GM23338 (cell line): ENCODE results near the gene MAP3K7CL. TPM values are rescaled to one million over a fixed set of nuclear protein-coding genes. Genes with fewer than 3 reads are reported as not detected.
A peak's percentile ranks its signal among the peaks of the same experiment; 100 is the strongest.

Source experiments
- ATAC-seq: fragments of 200-7000 bp; cut with Tn5 transposase; 3 replicates; pipeline ENCODE4 v1.9.1; 2020
- DNase-seq: peaks from one replicate; pipeline ENCODE4 v3.0.0-alpha.2; 2015; ENCODE audit warnings: low spot score
- H2AFZ ChIP-seq: fragments of 200-600 bp; sonication (generic); 2 replicates; pipeline ENCODE4 v1.8.0; 2016; ENCODE audit warnings: antibody characterized with exemption, mild to moderate bottlenecking, moderate library complexity
- H3F3A ChIP-seq: fragments of 200-600 bp; sonication (generic); replicated peaks from 2 replicates; pipeline ENCODE4 v1.8.0; 2017; ENCODE audit warnings: antibody characterized with exemption, mixed run types, low read depth
- H3K27ac ChIP-seq: fragments of 200-600 bp; sonication (generic); 2 replicates; pipeline ENCODE4 v1.6.1; 2016; ENCODE audit warnings: low read depth
- H3K27me3 ChIP-seq: fragments of 200-600 bp; sonication (generic); 2 replicates; pipeline ENCODE4 v1.8.0; 2016; ENCODE audit warnings: mild to moderate bottlenecking, mixed run types, moderate library complexity; ENCODE audit not compliant: insufficient read depth
- H3K36me3 ChIP-seq: fragments of 200-600 bp; sonication (generic); 2 replicates; pipeline ENCODE4 v1.8.0; 2016; ENCODE audit warnings: mild to moderate bottlenecking; ENCODE audit not compliant: insufficient read depth
- H3K4me1 ChIP-seq: fragments of 200-600 bp; sonication (generic); 2 replicates; pipeline ENCODE4 v1.8.0; 2016; ENCODE audit warnings: mild to moderate bottlenecking, moderate library complexity; ENCODE audit not compliant: insufficient read depth
- H3K4me2 ChIP-seq: fragments of 200-600 bp; sonication (generic); 2 replicates; pipeline ENCODE4 v1.7.1; 2017; ENCODE audit warnings: mixed run types
- H3K4me3 ChIP-seq: fragments of 200-600 bp; sonication (generic); 2 replicates; pipeline ENCODE4 v1.6.1; 2016; ENCODE audit warnings: mixed run types
- H3K79me2 ChIP-seq: fragments of 200-600 bp; sonication (generic); replicated peaks from 2 replicates; pipeline ENCODE4 v1.8.0; 2017; ENCODE audit warnings: mild to moderate bottlenecking; ENCODE audit not compliant: insufficient read depth
- H3K9me2 ChIP-seq: fragments of 200-600 bp; sonication (generic); 2 replicates; pipeline ENCODE4 v1.8.0; 2017; ENCODE audit not compliant: insufficient read depth
- H4K20me1 ChIP-seq: fragments of 200-600 bp; sonication (generic); replicated peaks from 2 replicates; pipeline ENCODE4 v1.8.0; 2017; ENCODE audit warnings: mild to moderate bottlenecking; ENCODE audit not compliant: insufficient read depth
- H3K27ac Mint-ChIP-seq: 2 replicates; pipeline ENCODE4 v1.8.0; 2020; ENCODE audit warnings: inconsistent platforms, mild to moderate bottlenecking, moderate library complexity, mixed read lengths
- H3K27me3 Mint-ChIP-seq: 3 replicates; pipeline ENCODE4 v1.8.0; 2022; ENCODE audit warnings: low read depth, mild to moderate bottlenecking, moderate library complexity, mixed read lengths, inconsistent platforms; ENCODE audit not compliant: insufficient read depth, poor library complexity
- H3K36me3 Mint-ChIP-seq: 3 replicates; pipeline ENCODE4 v1.8.0; 2021; ENCODE audit warnings: low read depth, mild to moderate bottlenecking, inconsistent platforms, moderate library complexity, mixed read lengths
- H3K4me1 Mint-ChIP-seq: 3 replicates; pipeline ENCODE4 v1.8.0; 2020; ENCODE audit warnings: mild to moderate bottlenecking, inconsistent platforms, mixed read lengths
- H3K4me3 Mint-ChIP-seq: 3 replicates; pipeline ENCODE4 v1.8.0; 2021; ENCODE audit warnings: moderate library complexity, mild to moderate bottlenecking, inconsistent platforms, mixed read lengths
- H3K9me3 Mint-ChIP-seq: 3 replicates; pipeline ENCODE4 v1.8.0; 2020; ENCODE audit warnings: moderate library complexity, mild to moderate bottlenecking, inconsistent platforms, mixed read lengths
- EZH2phosphoT487 ChIP-seq: fragments of 200-600 bp; sonication (generic); IDR thresholded peaks from one replicate; pipeline ENCODE4 v1.8.1; 2018; ENCODE audit warnings: antibody characterized with exemption; ENCODE audit not compliant: unreplicated experiment
- POLR2AphosphoS5 ChIP-seq: IDR thresholded peaks from 2 replicates; pipeline ENCODE4 v1.6.1; 2016; ENCODE audit warnings: antibody characterized with exemption, low read depth
- ZNF114 ChIP-seq: fragments of 250-450 bp; sonication (Bioruptor Pico); IDR thresholded peaks from 2 replicates; pipeline ENCODE4 v1.5.0; 2020; ENCODE audit warnings: mild to moderate bottlenecking, moderate library complexity
- ZNF331 ChIP-seq: fragments of 250-450 bp; sonication (Bioruptor Pico); IDR thresholded peaks from 2 replicates; pipeline ENCODE4 v1.5.0; 2020; ENCODE audit warnings: low read depth, mild to moderate bottlenecking, moderate library complexity
- polyA plus RNA-seq: library from polyadenylated mRNA; unstranded; fragments of >200 nt; fragmentation: Nextera tagmentation; extraction: Ambion mirVana; gene quantifications from 2 replicates; pipeline ENCODE4 v1.2.1, GENCODE V29; 2016
- total RNA-seq: library from RNA; depleted of rRNA; stranded (reverse); fragments of >200 nt; shearing (Covaris generic); gene quantifications from 2 replicates; pipeline ENCODE4 v1.2.3, GENCODE V29; 2014
- TF ChIP-seq, protein P1 (sequence below): fragments of 250-450 bp; sonication (Bioruptor Pico); IDR thresholded peaks from 2 replicates; pipeline ENCODE4 v1.5.0; 2020; ENCODE audit warnings: mild to moderate bottlenecking, moderate library complexity
- TF ChIP-seq, protein P2 (sequence below): IDR thresholded peaks from 2 replicates; pipeline ENCODE4 v1.6.1; 2016; ENCODE audit warnings: antibody characterized with exemption
- TF ChIP-seq, protein P3 (sequence below): IDR thresholded peaks from one replicate; pipeline ENCODE4 v1.6.1; 2018; ENCODE audit warnings: antibody characterized with exemption; ENCODE audit not compliant: unreplicated experiment
- TF ChIP-seq, protein P4 (sequence below), 2 experiments: fragments of 200-600 bp in 1 of 2; sonication (generic) in 1 of 2; conservative IDR thresholded peaks; 2 replicates each; pipeline versions ENCODE4 v1.5.1 to v1.6.1; 2016 to 2017; ENCODE audit warnings: antibody characterized with exemption in 2 of 2, low read depth in 2 of 2, mild to moderate bottlenecking in 2 of 2, moderate library complexity in 1 of 2

Gene MAP3K7CL
- total and polyA plus RNA-seq, 2 experiments from 2014 or later: 2.4 to 3.6 TPM

DNA sequence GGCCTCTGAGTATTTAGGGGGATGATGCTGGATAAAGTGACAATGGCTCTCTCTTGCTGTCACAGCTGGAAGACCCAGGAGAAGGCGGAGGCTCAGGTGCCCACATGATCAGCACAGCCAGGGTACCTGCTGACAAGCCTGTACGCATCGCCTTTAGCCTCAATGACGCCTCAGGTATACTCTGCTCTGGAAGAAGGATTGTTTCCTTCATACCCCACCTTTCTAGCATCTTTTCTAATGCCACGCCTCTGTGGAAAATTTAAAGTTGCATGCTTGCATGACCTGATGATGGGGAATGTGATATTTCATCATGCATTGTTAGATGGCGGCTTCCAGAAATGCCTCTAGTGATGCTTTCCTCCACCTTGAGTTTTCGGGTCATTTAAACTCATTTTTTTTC is 2.8 kb downstream of the MAP3K7CL start (continued):
- TF ChIP-seq, protein P1, sequence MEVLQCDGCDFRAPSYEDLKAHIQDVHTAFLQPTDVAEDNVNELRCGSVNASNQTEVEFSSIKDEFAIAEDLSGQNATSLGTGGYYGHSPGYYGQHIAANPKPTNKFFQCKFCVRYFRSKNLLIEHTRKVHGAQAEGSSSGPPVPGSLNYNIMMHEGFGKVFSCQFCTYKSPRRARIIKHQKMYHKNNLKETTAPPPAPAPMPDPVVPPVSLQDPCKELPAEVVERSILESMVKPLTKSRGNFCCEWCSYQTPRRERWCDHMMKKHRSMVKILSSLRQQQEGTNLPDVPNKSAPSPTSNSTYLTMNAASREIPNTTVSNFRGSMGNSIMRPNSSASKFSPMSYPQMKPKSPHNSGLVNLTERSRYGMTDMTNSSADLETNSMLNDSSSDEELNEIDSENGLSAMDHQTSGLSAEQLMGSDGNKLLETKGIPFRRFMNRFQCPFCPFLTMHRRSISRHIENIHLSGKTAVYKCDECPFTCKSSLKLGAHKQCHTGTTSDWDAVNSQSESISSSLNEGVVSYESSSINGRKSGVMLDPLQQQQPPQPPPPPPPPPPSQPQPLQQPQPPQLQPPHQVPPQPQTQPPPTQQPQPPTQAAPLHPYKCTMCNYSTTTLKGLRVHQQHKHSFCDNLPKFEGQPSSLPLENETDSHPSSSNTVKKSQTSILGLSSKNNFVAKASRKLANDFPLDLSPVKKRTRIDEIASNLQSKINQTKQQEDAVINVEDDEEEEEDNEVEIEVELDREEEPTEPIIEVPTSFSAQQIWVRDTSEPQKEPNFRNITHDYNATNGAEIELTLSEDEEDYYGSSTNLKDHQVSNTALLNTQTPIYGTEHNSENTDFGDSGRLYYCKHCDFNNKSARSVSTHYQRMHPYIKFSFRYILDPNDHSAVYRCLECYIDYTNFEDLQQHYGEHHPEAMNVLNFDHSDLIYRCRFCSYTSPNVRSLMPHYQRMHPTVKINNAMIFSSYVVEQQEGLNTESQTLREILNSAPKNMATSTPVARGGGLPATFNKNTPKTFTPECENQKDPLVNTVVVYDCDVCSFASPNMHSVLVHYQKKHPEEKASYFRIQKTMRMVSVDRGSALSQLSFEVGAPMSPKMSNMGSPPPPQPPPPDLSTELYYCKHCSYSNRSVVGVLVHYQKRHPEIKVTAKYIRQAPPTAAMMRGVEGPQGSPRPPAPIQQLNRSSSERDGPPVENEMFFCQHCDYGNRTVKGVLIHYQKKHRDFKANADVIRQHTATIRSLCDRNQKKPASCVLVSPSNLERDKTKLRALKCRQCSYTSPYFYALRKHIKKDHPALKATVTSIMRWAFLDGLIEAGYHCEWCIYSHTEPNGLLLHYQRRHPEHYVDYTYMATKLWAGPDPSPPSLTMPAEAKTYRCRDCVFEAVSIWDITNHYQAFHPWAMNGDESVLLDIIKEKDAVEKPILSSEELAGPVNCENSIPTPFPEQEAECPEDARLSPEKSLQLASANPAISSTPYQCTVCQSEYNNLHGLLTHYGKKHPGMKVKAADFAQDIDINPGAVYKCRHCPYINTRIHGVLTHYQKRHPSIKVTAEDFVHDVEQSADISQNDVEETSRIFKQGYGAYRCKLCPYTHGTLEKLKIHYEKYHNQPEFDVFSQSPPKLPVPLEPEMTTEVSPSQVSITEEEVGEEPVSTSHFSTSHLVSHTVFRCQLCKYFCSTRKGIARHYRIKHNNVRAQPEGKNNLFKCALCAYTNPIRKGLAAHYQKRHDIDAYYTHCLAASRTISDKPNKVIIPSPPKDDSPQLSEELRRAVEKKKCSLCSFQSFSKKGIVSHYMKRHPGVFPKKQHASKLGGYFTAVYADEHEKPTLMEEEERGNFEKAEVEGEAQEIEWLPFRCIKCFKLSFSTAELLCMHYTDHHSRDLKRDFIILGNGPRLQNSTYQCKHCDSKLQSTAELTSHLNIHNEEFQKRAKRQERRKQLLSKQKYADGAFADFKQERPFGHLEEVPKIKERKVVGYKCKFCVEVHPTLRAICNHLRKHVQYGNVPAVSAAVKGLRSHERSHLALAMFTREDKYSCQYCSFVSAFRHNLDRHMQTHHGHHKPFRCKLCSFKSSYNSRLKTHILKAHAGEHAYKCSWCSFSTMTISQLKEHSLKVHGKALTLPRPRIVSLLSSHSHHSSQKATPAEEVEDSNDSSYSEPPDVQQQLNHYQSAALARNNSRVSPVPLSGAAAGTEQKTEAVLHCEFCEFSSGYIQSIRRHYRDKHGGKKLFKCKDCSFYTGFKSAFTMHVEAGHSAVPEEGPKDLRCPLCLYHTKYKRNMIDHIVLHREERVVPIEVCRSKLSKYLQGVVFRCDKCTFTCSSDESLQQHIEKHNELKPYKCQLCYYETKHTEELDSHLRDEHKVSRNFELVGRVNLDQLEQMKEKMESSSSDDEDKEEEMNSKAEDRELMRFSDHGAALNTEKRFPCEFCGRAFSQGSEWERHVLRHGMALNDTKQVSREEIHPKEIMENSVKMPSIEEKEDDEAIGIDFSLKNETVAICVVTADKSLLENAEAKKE (CRISPR knock-in tag): no peak
- TF ChIP-seq POLR2AphosphoS5: no peak
- TF ChIP-seq, protein P2, sequence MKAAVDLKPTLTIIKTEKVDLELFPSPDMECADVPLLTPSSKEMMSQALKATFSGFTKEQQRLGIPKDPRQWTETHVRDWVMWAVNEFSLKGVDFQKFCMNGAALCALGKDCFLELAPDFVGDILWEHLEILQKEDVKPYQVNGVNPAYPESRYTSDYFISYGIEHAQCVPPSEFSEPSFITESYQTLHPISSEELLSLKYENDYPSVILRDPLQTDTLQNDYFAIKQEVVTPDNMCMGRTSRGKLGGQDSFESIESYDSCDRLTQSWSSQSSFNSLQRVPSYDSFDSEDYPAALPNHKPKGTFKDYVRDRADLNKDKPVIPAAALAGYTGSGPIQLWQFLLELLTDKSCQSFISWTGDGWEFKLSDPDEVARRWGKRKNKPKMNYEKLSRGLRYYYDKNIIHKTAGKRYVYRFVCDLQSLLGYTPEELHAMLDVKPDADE: no peak

DNA sequence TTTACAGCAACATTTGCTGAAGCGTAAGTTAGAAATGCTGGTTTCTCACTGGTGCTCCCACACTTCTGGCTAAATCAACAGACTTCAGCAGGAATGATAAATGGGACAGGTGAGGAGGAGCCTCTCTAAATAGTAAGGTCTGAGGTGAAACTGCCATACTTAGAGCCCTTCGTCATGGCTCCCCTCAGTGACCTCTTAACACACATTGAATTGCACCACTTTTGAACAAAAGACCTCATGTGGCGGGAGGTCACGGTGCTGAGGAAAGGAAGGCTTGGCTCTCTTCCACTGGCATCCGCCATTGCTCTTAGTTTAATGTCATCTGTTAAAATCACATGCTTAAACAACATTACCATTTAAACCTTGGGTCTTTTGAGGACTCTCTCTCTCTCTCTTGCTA is 3.4 kb downstream of the MAP3K7CL start:
- H3K27ac ChIP-seq: no peak overlapping the region
- Mint-ChIP-seq H3K36me3 (no peaks in the 10 kb centered on the region), H3K4me1 (peaks cover 5% of the 10 kb centered on the region; the same call in 1 of the 3 replicates), H3K27ac (no peak overlapping the region), H3K27me3 (peaks cover 10% of the 10 kb centered on the region), H3K4me3 (no peak overlapping the region), H3K9me3 (peaks cover 3% of the 10 kb centered on the region; the same call in 1 of the 3 replicates)
- H4K20me1 ChIP-seq: no peaks in the 10 kb centered on the region
- H2AFZ ChIP-seq: no peak overlapping the region
- H3K9me2 ChIP-seq: no peaks in the 10 kb centered on the region
- peak; percentile 74 for ATAC-seq
- no peaks in the 10 kb centered on the region for H3K4me1 ChIP-seq
- no peak overlapping the region for H3K4me2 ChIP-seq
- H3K27me3 ChIP-seq: no peaks in the 10 kb centered on the region
- peak; percentile 9 for DNase-seq
- no peak overlapping the region for H3K4me3 ChIP-seq
- H3K36me3 ChIP-seq: no peaks in the 10 kb centered on the region
- H3K79me2 ChIP-seq: no peaks in the 10 kb centered on the region
- H3F3A ChIP-seq: no peaks in the 10 kb centered on the region
- TF ChIP-seq ZNF331: no peak
- no peak for TF ChIP-seq ZNF114
- TF ChIP-seq EZH2phosphoT487: no peak
- TF ChIP-seq, protein P3, sequence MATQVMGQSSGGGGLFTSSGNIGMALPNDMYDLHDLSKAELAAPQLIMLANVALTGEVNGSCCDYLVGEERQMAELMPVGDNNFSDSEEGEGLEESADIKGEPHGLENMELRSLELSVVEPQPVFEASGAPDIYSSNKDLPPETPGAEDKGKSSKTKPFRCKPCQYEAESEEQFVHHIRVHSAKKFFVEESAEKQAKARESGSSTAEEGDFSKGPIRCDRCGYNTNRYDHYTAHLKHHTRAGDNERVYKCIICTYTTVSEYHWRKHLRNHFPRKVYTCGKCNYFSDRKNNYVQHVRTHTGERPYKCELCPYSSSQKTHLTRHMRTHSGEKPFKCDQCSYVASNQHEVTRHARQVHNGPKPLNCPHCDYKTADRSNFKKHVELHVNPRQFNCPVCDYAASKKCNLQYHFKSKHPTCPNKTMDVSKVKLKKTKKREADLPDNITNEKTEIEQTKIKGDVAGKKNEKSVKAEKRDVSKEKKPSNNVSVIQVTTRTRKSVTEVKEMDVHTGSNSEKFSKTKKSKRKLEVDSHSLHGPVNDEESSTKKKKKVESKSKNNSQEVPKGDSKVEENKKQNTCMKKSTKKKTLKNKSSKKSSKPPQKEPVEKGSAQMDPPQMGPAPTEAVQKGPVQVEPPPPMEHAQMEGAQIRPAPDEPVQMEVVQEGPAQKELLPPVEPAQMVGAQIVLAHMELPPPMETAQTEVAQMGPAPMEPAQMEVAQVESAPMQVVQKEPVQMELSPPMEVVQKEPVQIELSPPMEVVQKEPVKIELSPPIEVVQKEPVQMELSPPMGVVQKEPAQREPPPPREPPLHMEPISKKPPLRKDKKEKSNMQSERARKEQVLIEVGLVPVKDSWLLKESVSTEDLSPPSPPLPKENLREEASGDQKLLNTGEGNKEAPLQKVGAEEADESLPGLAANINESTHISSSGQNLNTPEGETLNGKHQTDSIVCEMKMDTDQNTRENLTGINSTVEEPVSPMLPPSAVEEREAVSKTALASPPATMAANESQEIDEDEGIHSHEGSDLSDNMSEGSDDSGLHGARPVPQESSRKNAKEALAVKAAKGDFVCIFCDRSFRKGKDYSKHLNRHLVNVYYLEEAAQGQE: no peak
- TF ChIP-seq, protein P4, sequence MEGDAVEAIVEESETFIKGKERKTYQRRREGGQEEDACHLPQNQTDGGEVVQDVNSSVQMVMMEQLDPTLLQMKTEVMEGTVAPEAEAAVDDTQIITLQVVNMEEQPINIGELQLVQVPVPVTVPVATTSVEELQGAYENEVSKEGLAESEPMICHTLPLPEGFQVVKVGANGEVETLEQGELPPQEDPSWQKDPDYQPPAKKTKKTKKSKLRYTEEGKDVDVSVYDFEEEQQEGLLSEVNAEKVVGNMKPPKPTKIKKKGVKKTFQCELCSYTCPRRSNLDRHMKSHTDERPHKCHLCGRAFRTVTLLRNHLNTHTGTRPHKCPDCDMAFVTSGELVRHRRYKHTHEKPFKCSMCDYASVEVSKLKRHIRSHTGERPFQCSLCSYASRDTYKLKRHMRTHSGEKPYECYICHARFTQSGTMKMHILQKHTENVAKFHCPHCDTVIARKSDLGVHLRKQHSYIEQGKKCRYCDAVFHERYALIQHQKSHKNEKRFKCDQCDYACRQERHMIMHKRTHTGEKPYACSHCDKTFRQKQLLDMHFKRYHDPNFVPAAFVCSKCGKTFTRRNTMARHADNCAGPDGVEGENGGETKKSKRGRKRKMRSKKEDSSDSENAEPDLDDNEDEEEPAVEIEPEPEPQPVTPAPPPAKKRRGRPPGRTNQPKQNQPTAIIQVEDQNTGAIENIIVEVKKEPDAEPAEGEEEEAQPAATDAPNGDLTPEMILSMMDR (conservative IDR thresholded peaks at IDR 0.05; ENCODE audit: low read depth in 2 of 2): no peak
- TF ChIP-seq, protein P2: no peak
